Caco-2 (cell line): ENCODE measurements around the gene TNRC6A. TPM values are rescaled to one million over a fixed set of nuclear protein-coding genes. Genes with fewer than 3 reads are reported as not detected.

ENCODE experiments used
- BruUV-seq: library from RNA; stranded (reverse); fragments of 400-500 nt; replicated peaks from 2 replicates; lab custom pipeline; 2021; lab: Mats Ljungman, UMichigan
- CTCF ChIA-PET: fragments of 300-600 bp; sonication (Branson Sonifier 250); formaldehyde crosslinking; loops from one replicate; lab custom pipeline; 2022; ENCODE audit warnings: antibody characterized with exemption; lab: Charles Lee
- POLR2A ChIA-PET: fragments of 300-600 bp; sonication (Branson Sonifier 250); formaldehyde crosslinking; loops from one replicate; lab custom pipeline; 2022; ENCODE audit warnings: antibody characterized with exemption; lab: Charles Lee
- DNase-seq, 2 experiments: peaks; one replicate each; pipeline versions ENCODE4 v3.0.0 to v3.0.0-alpha.2; 2020 to 2022
- H3K27me3 ChIP-seq: replicated peaks from 2 replicates; pipeline ENCODE4 v1.6.0; 2011; ENCODE audit warnings: low read length; ENCODE audit not compliant: control insufficient read depth, insufficient read depth
- H3K36me3 ChIP-seq: 2 replicates; pipeline ENCODE4 v1.5.1; 2011; ENCODE audit warnings: low read length; ENCODE audit not compliant: control insufficient read depth, insufficient read depth
- H3K4me1 ChIP-seq: fragments of 250-450 bp; sonication (Bioruptor Pico); 2 replicates; pipeline ENCODE4 v1.5.1; 2020; ENCODE audit warnings: mild to moderate bottlenecking
- H3K4me3 ChIP-seq: 2 replicates; pipeline ENCODE4 v1.5.1; 2011; ENCODE audit warnings: low read depth, mild to moderate bottlenecking, control low read depth, low read length
- H3K9me3 ChIP-seq: fragments of 250-450 bp; sonication (Bioruptor Pico); 2 replicates; pipeline ENCODE4 v1.5.1; 2020; ENCODE audit warnings: mild to moderate bottlenecking, moderate library complexity
- H3K27ac Mint-ChIP-seq: one replicate; pipeline ENCODE4 v1.8.0; 2022; ENCODE audit warnings: mixed read lengths; ENCODE audit not compliant: unreplicated experiment
- H3K27me3 Mint-ChIP-seq: one replicate; pipeline ENCODE4 v1.8.0; 2022; ENCODE audit warnings: mixed read lengths; ENCODE audit not compliant: insufficient read depth, unreplicated experiment
- H3K36me3 Mint-ChIP-seq: one replicate; pipeline ENCODE4 v1.8.0; 2022; ENCODE audit warnings: mild to moderate bottlenecking, mixed read lengths; ENCODE audit not compliant: insufficient read depth, unreplicated experiment
- H3K4me1 Mint-ChIP-seq: one replicate; pipeline ENCODE4 v1.8.0; 2022; ENCODE audit warnings: low read depth, mixed read lengths; ENCODE audit not compliant: unreplicated experiment
- H3K4me3 Mint-ChIP-seq: one replicate; pipeline ENCODE4 v1.8.0; 2022; ENCODE audit warnings: mild to moderate bottlenecking, moderate library complexity, mixed read lengths; ENCODE audit not compliant: unreplicated experiment
- H3K9me3 Mint-ChIP-seq: one replicate; pipeline ENCODE4 v1.8.0; 2022; ENCODE audit warnings: mixed read lengths; ENCODE audit not compliant: unreplicated experiment
- intact Hi-C: fragments of 100-400 bp; cut with micrococcal nuclease; formaldehyde crosslinking; loops from one replicate; pipeline ENCODE4 v1.10.0; 2022; ENCODE audit not compliant: unreplicated experiment
- total RNA-seq: library from RNA; stranded (reverse); gene quantifications from 2 replicates; pipeline ENCODE4 v1.2.3, GENCODE V29; 2022
- TF ChIP-seq, protein P1 (sequence below), 2 experiments: fragments of 200-600 bp in 1 of 2; IDR thresholded peaks; 1 replicate in 1 of 2; 2 replicates in 1 of 2; pipeline versions ENCODE4 v1.5.1 to v1.8.0; 2011 to 2022; ENCODE audit warnings: antibody characterized with exemption in 1 of 2, control low read depth in 1 of 2, inconsistent platforms in 1 of 2, low read depth in 1 of 2, low read length in 1 of 2, mild to moderate bottlenecking in 1 of 2, moderate library complexity in 1 of 2; ENCODE audit not compliant: insufficient read depth in 1 of 2, severe bottlenecking in 1 of 2, unreplicated experiment in 1 of 2

TNRC6A gene
- total RNA-seq, 1 experiment from 2014 or later: 43.7 TPM

DNA sequence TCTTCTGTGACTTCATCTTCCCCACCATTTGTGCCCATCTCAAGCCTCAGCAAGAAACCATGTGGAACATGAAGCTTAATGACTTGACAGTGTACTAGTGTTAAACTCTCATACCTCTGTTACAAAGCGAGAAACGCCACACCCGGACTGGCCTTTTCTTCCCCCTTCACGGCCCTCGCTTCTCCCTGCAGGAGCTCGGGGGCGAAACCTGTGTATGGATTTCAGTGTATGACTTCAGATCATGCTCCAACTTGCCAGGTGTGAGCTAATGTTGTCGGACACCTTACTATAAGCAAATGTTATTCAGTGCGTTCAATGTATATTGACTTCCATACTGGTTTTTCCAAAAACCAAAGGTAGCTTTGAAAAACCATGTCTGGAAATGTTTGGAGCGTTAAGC is 96.2 kb downstream of the TNRC6A start:
- peaks cover 62% of the 10 kb centered on the region for H3K36me3 Mint-ChIP-seq
- BruUV-seq: no TSS peak
- Histone ChIP-seq H3K4me3 (no peak overlapping the region), H3K4me1 (no peaks in the 10 kb centered on the region), H3K9me3 (no peaks in the 10 kb centered on the region), H3K36me3 (no peaks in the 10 kb centered on the region), H3K27me3 (no peaks in the 10 kb centered on the region)
- no peak for DNase-seq
- CTCF ChIA-PET: no interaction called here
- no peaks in the 10 kb centered on the region for H3K27me3 Mint-ChIP-seq
- H3K4me3 Mint-ChIP-seq: no peak overlapping the region
- no peaks in the 10 kb centered on the region for H3K4me1 Mint-ChIP-seq
- POLR2A ChIA-PET: no interaction called here
- H3K27ac Mint-ChIP-seq: no peak overlapping the region
- intact Hi-C loops: no loop called here
- TF ChIP-seq, protein P1, sequence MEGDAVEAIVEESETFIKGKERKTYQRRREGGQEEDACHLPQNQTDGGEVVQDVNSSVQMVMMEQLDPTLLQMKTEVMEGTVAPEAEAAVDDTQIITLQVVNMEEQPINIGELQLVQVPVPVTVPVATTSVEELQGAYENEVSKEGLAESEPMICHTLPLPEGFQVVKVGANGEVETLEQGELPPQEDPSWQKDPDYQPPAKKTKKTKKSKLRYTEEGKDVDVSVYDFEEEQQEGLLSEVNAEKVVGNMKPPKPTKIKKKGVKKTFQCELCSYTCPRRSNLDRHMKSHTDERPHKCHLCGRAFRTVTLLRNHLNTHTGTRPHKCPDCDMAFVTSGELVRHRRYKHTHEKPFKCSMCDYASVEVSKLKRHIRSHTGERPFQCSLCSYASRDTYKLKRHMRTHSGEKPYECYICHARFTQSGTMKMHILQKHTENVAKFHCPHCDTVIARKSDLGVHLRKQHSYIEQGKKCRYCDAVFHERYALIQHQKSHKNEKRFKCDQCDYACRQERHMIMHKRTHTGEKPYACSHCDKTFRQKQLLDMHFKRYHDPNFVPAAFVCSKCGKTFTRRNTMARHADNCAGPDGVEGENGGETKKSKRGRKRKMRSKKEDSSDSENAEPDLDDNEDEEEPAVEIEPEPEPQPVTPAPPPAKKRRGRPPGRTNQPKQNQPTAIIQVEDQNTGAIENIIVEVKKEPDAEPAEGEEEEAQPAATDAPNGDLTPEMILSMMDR (IDR thresholded peaks at IDR 0.05; ENCODE audit: insufficient read depth in 1 of 2, low read depth in 1 of 2, low read length in 1 of 2, severe bottlenecking in 1 of 2, unreplicated experiment in 1 of 2): no peak
- H3K9me3 Mint-ChIP-seq: no peaks in the 10 kb centered on the region

DNA sequence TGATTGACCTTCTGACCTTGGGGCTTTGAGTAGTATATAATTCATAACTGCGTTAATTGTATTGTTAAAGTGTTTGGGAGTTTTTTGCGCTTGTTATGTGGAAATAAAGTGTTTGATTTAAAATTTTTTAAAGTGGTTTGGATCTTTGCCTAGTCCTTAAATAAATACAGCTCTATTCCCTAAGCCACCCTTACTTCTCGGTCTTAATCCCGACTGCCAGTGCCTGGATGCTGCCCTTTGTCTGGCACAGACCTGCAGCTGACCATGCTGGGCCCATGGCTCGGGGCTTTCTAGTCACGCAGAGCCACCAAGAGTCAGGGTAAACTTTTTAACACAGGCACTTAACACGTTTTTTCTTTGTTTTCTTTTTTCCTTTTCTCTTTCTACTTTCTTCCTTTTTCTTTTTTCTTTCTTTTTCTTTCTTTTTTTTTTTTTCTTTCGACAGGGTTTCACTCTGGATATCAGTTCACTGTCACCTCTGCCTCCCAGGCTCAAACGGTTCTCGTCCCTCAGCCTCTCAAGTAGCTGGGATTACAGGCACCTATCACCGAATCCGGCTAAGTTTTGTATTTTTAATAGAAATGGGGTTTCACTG is 96.7 kb downstream of the TNRC6A start:
- DNase-seq: no peak
- H3K9me3 ChIP-seq: no peaks in the 10 kb centered on the region
- no peaks in the 10 kb centered on the region for H3K36me3 ChIP-seq
- no peaks in the 10 kb centered on the region for H3K27me3 Mint-ChIP-seq
- TF ChIP-seq, protein P1 (IDR thresholded peaks at IDR 0.05; ENCODE audit: insufficient read depth in 1 of 2, low read depth in 1 of 2, low read length in 1 of 2, severe bottlenecking in 1 of 2, unreplicated experiment in 1 of 2): no peak
- H3K27me3 ChIP-seq: no peaks in the 10 kb centered on the region
- H3K36me3 Mint-ChIP-seq: peaks cover 57% of the 10 kb centered on the region
- H3K27ac Mint-ChIP-seq: no peak overlapping the region
- ChIA-PET POLR2A (no interaction called here), CTCF (no interaction called here)
- no peak overlapping the region for H3K4me3 ChIP-seq
- no peak overlapping the region for H3K4me3 Mint-ChIP-seq
- H3K9me3 Mint-ChIP-seq: no peaks in the 10 kb centered on the region
- intact Hi-C loops: no loop called here
- no peaks in the 10 kb centered on the region for H3K4me1 ChIP-seq
- BruUV-seq: no TSS peak
- no peaks in the 10 kb centered on the region for H3K4me1 Mint-ChIP-seq

DNA sequence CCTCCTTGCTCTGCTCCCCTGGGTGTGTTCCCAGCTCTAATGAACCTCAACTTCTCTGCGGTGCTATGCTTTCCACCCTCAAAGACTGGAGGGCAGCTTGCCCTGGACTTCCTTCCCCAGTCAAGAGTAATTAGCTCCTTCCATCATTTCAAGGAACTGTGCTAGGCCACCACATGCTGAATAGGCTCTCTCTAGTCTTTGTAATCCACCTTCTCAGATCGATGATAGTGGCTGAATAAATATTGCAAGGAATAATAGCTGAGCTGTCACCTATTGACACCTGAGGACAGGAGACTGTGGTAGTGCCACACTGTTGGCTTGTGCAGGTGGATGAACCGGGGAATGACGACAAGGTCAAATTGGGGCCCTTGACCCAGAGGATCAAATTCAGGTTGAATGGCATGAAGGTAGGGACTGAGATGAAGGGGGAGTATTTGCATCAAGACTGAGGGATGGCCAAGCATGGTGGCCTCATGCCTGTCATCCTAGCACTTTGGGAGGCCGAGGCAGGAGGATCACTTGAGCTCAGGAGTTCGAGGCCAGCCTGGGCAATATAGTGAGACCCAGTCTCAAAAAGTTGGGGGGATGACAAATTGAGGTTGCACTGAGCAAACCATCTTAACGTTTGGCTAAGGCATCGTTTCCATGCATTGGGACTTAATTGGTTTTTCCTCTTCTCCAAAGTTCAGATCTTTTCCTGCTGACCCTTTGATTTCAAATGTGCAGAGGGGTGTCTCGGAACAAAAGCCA is 97.5 kb downstream of the TNRC6A start:
- Histone ChIP-seq H3K4me3 (no peak overlapping the region), H3K9me3 (no peaks in the 10 kb centered on the region), H3K36me3 (no peaks in the 10 kb centered on the region), H3K27me3 (no peaks in the 10 kb centered on the region), H3K4me1 (no peaks in the 10 kb centered on the region)
- Mint-ChIP-seq H3K36me3 (peaks cover 49% of the 10 kb centered on the region), H3K27ac (no peak overlapping the region), H3K9me3 (no peaks in the 10 kb centered on the region), H3K4me1 (no peaks in the 10 kb centered on the region), H3K27me3 (no peaks in the 10 kb centered on the region), H3K4me3 (no peak overlapping the region)
- no peak for DNase-seq
- ChIA-PET CTCF (no interaction called here), POLR2A (no interaction called here)
- BruUV-seq: no TSS peak
- intact Hi-C loops: no loop called here
- TF ChIP-seq, protein P1 (IDR thresholded peaks at IDR 0.05; ENCODE audit: insufficient read depth in 1 of 2, low read depth in 1 of 2, low read length in 1 of 2, severe bottlenecking in 1 of 2, unreplicated experiment in 1 of 2): no peak
